GM13977 (cell line): Measurements from ENCODE around the gene ALOX5AP.

ENCODE experiments used
- DNase-seq: peaks from one replicate; pipeline ENCODE4 v3.0.0; 2012; ENCODE audit warnings: low spot score
- in situ Hi-C: fragments of 300-500 bp; cut with MboI; formaldehyde crosslinking; loops from one replicate; pipeline ENCODE4 v1.12.0; 2022; ENCODE audit warnings: low sequenced_read_pairs, low pct_unique_long_range_greater_than_20kb, mixed read lengths, inconsistent platforms; ENCODE audit not compliant: unreplicated experiment
- TF ChIP-seq, protein P1 (sequence below): IDR thresholded peaks from 2 replicates; pipeline ENCODE4 v1.5.1; 2012; ENCODE audit warnings: mild to moderate bottlenecking, control low read depth; ENCODE audit not compliant: insufficient read depth; ENCODE audit errors: extremely low read depth, missing control alignments

The ALOX5AP gene

GRCh38 chr13:30736461-30737320 is 1.3 kb downstream of the ALOX5AP start:
- no peak for DNase-seq
- TF ChIP-seq, protein P1, sequence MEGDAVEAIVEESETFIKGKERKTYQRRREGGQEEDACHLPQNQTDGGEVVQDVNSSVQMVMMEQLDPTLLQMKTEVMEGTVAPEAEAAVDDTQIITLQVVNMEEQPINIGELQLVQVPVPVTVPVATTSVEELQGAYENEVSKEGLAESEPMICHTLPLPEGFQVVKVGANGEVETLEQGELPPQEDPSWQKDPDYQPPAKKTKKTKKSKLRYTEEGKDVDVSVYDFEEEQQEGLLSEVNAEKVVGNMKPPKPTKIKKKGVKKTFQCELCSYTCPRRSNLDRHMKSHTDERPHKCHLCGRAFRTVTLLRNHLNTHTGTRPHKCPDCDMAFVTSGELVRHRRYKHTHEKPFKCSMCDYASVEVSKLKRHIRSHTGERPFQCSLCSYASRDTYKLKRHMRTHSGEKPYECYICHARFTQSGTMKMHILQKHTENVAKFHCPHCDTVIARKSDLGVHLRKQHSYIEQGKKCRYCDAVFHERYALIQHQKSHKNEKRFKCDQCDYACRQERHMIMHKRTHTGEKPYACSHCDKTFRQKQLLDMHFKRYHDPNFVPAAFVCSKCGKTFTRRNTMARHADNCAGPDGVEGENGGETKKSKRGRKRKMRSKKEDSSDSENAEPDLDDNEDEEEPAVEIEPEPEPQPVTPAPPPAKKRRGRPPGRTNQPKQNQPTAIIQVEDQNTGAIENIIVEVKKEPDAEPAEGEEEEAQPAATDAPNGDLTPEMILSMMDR = no peak
- in situ Hi-C loops = no loop called here

GRCh38 chr13:30737511-30738337 is 2.4 kb downstream of the ALOX5AP start:
- TF ChIP-seq, protein P1 = no peak
- no peak for DNase-seq
- in situ Hi-C loops = no loop called here

GRCh38 chr13:30738526-30739236 is 3.3 kb downstream of the ALOX5AP start:
- DNase-seq = no peak
- in situ Hi-C loops = no loop called here
- TF ChIP-seq, protein P1 = no peak

DNA sequence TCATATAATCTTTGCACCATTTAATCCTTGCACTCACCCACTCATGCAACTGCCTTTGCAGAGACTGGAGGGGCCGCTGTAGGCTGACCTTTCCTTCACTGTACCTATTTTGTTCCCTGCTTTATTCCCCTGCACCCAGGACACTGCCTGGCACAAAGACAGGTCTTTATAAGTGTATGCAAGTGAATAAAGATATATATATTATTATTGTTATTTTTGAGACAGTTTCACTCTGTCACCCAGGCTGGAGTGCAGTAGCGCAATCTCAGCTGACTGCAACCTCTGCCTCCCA is 3.8 kb downstream of the ALOX5AP start:
- in situ Hi-C loops = no loop called here
- no peak for DNase-seq
- TF ChIP-seq, protein P1 = no peak

GRCh38 chr13:30739761-30740642 is 4.7 kb downstream of the ALOX5AP start:
- DNase-seq = peak; percentile 62
- in situ Hi-C loops = no loop called here
- TF ChIP-seq, protein P1 = no peak
